WTC11 (cell line): ENCODE measurements around the gene CLIP2. TPM values are rescaled to one million over a fixed set of nuclear protein-coding genes. Genes with fewer than 3 reads are reported as not detected.

Source experiments
- ATAC-seq: fragments of 200-7000 bp; cut with Tn5 transposase; 2 replicates; pipeline ENCODE4 v1.10.0; 2021; ENCODE audit warnings: mild to moderate bottlenecking, moderate library complexity
- CTCF ChIA-PET: fragments of 300-600 bp; sonication (Branson Sonifier 250); formaldehyde crosslinking; loops from one replicate; lab custom pipeline; 2021; ENCODE audit warnings: antibody characterized with exemption; lab: Charles Lee
- POLR2A ChIA-PET: fragments of 350-600 bp; sonication (Branson Sonifier 250); formaldehyde crosslinking; loops from one replicate; lab custom pipeline; 2021; ENCODE audit warnings: antibody characterized with exemption; lab: Charles Lee
- DNase-seq: peaks from one replicate; pipeline ENCODE4 v3.0.0; 2021; ENCODE audit warnings: low spot score
- H3K27ac Mint-ChIP-seq: 2 replicates; pipeline ENCODE4 v1.8.0; 2021; ENCODE audit warnings: mixed read lengths
- H3K27me3 Mint-ChIP-seq: 2 replicates; pipeline ENCODE4 v1.8.0; 2021; ENCODE audit warnings: low read depth, mild to moderate bottlenecking, moderate library complexity, mixed read lengths
- H3K36me3 Mint-ChIP-seq: 2 replicates; pipeline ENCODE4 v1.8.0; 2021; ENCODE audit warnings: mixed read lengths
- H3K4me1 Mint-ChIP-seq: 2 replicates; pipeline ENCODE4 v1.8.0; 2022; ENCODE audit warnings: mixed read lengths
- H3K4me3 Mint-ChIP-seq: 2 replicates; pipeline ENCODE4 v1.8.0; 2021; ENCODE audit warnings: mild to moderate bottlenecking, moderate library complexity, mixed read lengths
- H3K9me3 Mint-ChIP-seq: 2 replicates; pipeline ENCODE4 v1.8.0; 2021; ENCODE audit warnings: mixed read lengths
- ETV6 ChIP-seq: sonication (generic); formaldehyde crosslinking; IDR thresholded peaks from 2 replicates; pipeline ENCODE4 v1.8.1; 2022; ENCODE audit warnings: mild to moderate bottlenecking, missing genetic modification reagents
- FOXP1 ChIP-seq: sonication (generic); formaldehyde crosslinking; IDR thresholded peaks from 2 replicates; pipeline ENCODE4 v1.8.0; 2022; ENCODE audit warnings: missing genetic modification reagents, mild to moderate bottlenecking, moderate library complexity, borderline replicate concordance
- GABPB1 ChIP-seq: sonication (generic); formaldehyde crosslinking; IDR thresholded peaks from 2 replicates; pipeline ENCODE4 v1.8.1; 2023; ENCODE audit warnings: mild to moderate bottlenecking, missing genetic modification reagents
- HMGA2 ChIP-seq: fragments of 250-450 bp; sonication (Bioruptor Pico); IDR thresholded peaks from 2 replicates; pipeline ENCODE4 v1.4.0; 2021; ENCODE audit warnings: mild to moderate bottlenecking, moderate library complexity
- IRF2 ChIP-seq: sonication (generic); formaldehyde crosslinking; IDR thresholded peaks from 2 replicates; pipeline ENCODE4 v1.8.0; 2022; ENCODE audit warnings: low read depth, missing genetic modification reagents, borderline replicate concordance
- MYBL2 ChIP-seq: sonication (generic); formaldehyde crosslinking; IDR thresholded peaks from 2 replicates; pipeline ENCODE4 v1.8.1; 2023; ENCODE audit warnings: mild to moderate bottlenecking, moderate library complexity, missing genetic modification reagents
- SP1 ChIP-seq: sonication (generic); formaldehyde crosslinking; conservative IDR thresholded peaks from 2 replicates; pipeline ENCODE4 v1.8.1; 2022; ENCODE audit warnings: missing genetic modification reagents
- ZNF138 ChIP-seq: sonication (generic); formaldehyde crosslinking; conservative IDR thresholded peaks from 2 replicates; pipeline ENCODE4 v1.8.1; 2022; ENCODE audit warnings: mild to moderate bottlenecking, moderate library complexity, missing genetic modification reagents
- ZNF219 ChIP-seq: sonication (generic); formaldehyde crosslinking; IDR thresholded peaks from 2 replicates; pipeline ENCODE4 v1.8.0; 2023; ENCODE audit warnings: missing genetic modification reagents, mild to moderate bottlenecking, borderline replicate concordance
- ZNF416 ChIP-seq: fragments of 250-450 bp; sonication (Bioruptor Pico); IDR thresholded peaks from 2 replicates; pipeline ENCODE4 v1.9.0; 2021; ENCODE audit warnings: mild to moderate bottlenecking, inconsistent platforms
- total RNA-seq: library from RNA; stranded (reverse); gene quantifications from 3 replicates; pipeline ENCODE4 v1.2.3, GENCODE V29; 2021
- TF ChIP-seq, protein P1 (sequence below): sonication (generic); formaldehyde crosslinking; IDR thresholded peaks from 2 replicates; pipeline ENCODE4 v1.8.0; 2023; ENCODE audit warnings: missing genetic modification reagents, mild to moderate bottlenecking, borderline replicate concordance
- TF ChIP-seq, protein P2 (sequence below): sonication (generic); formaldehyde crosslinking; IDR thresholded peaks from 2 replicates; pipeline ENCODE4 v1.8.1; 2022; ENCODE audit warnings: low read depth, missing genetic modification reagents, borderline replicate concordance
- TF ChIP-seq, protein P3 (sequence below): fragments of 250-450 bp; sonication (Bioruptor Pico); IDR thresholded peaks from 2 replicates; pipeline ENCODE4 v1.9.0; 2021; ENCODE audit warnings: mild to moderate bottlenecking
- TF ChIP-seq, protein P4 (sequence below): sonication (generic); formaldehyde crosslinking; IDR thresholded peaks from 2 replicates; pipeline ENCODE4 v1.8.0; 2022; ENCODE audit warnings: mild to moderate bottlenecking, missing genetic modification reagents
- TF ChIP-seq, protein P5 (sequence below): sonication (generic); formaldehyde crosslinking; IDR thresholded peaks from 2 replicates; pipeline ENCODE4 v1.8.1; 2023; ENCODE audit warnings: mild to moderate bottlenecking, missing genetic modification reagents
- TF ChIP-seq, protein P6 (sequence below): sonication (generic); formaldehyde crosslinking; IDR thresholded peaks from 2 replicates; pipeline ENCODE4 v1.8.1; 2022; ENCODE audit warnings: mild to moderate bottlenecking, moderate library complexity, missing genetic modification reagents
- TF ChIP-seq, protein P7 (sequence below): sonication (generic); formaldehyde crosslinking; IDR thresholded peaks from 2 replicates; pipeline ENCODE4 v1.8.1; 2023; ENCODE audit warnings: mild to moderate bottlenecking, moderate library complexity, missing genetic modification reagents

The CLIP2 gene
- total RNA-seq, 1 experiment from 2014 or later = 48.1 TPM

DNA sequence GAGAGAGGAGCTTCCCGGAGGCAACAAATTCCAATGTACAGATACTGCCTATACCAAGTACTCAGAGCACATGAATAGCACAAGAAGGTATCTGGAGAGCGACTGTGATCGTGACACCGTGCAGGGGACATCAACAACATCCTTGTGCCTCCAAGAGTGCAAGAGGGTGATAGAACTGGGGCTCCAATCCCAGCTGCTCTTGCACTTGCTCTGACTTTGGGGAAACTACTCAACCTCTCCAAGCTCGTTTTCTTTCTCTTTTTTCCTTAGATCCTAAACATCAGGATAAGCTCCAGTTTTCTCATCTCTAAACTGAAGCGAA is 47.1 kb upstream of the CLIP2 start:
- DNase-seq (no peak), ATAC-seq (no peak)
- no peak overlapping the region for H3K4me3 Mint-ChIP-seq
- H3K4me1 Mint-ChIP-seq = no peaks in the 10 kb centered on the region
- H3K27ac Mint-ChIP-seq = no peak overlapping the region
- TF ChIP-seq FOXP1 (CRISPR knock-in tag) = no peak
- no peak for TF ChIP-seq MYBL2
- TF ChIP-seq, protein P1, sequence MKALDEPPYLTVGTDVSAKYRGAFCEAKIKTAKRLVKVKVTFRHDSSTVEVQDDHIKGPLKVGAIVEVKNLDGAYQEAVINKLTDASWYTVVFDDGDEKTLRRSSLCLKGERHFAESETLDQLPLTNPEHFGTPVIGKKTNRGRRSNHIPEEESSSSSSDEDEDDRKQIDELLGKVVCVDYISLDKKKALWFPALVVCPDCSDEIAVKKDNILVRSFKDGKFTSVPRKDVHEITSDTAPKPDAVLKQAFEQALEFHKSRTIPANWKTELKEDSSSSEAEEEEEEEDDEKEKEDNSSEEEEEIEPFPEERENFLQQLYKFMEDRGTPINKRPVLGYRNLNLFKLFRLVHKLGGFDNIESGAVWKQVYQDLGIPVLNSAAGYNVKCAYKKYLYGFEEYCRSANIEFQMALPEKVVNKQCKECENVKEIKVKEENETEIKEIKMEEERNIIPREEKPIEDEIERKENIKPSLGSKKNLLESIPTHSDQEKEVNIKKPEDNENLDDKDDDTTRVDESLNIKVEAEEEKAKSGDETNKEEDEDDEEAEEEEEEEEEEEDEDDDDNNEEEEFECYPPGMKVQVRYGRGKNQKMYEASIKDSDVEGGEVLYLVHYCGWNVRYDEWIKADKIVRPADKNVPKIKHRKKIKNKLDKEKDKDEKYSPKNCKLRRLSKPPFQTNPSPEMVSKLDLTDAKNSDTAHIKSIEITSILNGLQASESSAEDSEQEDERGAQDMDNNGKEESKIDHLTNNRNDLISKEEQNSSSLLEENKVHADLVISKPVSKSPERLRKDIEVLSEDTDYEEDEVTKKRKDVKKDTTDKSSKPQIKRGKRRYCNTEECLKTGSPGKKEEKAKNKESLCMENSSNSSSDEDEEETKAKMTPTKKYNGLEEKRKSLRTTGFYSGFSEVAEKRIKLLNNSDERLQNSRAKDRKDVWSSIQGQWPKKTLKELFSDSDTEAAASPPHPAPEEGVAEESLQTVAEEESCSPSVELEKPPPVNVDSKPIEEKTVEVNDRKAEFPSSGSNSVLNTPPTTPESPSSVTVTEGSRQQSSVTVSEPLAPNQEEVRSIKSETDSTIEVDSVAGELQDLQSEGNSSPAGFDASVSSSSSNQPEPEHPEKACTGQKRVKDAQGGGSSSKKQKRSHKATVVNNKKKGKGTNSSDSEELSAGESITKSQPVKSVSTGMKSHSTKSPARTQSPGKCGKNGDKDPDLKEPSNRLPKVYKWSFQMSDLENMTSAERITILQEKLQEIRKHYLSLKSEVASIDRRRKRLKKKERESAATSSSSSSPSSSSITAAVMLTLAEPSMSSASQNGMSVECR = no peak
- TF ChIP-seq HMGA2 = no peak
- no peak for TF ChIP-seq ZNF416 (CRISPR knock-in tag)
- TF ChIP-seq, protein P2, sequence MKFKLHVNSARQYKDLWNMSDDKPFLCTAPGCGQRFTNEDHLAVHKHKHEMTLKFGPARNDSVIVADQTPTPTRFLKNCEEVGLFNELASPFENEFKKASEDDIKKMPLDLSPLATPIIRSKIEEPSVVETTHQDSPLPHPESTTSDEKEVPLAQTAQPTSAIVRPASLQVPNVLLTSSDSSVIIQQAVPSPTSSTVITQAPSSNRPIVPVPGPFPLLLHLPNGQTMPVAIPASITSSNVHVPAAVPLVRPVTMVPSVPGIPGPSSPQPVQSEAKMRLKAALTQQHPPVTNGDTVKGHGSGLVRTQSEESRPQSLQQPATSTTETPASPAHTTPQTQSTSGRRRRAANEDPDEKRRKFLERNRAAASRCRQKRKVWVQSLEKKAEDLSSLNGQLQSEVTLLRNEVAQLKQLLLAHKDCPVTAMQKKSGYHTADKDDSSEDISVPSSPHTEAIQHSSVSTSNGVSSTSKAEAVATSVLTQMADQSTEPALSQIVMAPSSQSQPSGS (CRISPR knock-in tag) = no peak
- no peak for TF ChIP-seq ZNF219 (CRISPR knock-in tag)
- TF ChIP-seq, protein P3, sequence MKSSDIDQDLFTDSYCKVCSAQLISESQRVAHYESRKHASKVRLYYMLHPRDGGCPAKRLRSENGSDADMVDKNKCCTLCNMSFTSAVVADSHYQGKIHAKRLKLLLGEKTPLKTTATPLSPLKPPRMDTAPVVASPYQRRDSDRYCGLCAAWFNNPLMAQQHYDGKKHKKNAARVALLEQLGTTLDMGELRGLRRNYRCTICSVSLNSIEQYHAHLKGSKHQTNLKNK = no peak
- TF ChIP-seq ETV6 = no peak
- no peak for TF ChIP-seq IRF2 (CRISPR knock-in tag)
- TF ChIP-seq, protein P4, sequence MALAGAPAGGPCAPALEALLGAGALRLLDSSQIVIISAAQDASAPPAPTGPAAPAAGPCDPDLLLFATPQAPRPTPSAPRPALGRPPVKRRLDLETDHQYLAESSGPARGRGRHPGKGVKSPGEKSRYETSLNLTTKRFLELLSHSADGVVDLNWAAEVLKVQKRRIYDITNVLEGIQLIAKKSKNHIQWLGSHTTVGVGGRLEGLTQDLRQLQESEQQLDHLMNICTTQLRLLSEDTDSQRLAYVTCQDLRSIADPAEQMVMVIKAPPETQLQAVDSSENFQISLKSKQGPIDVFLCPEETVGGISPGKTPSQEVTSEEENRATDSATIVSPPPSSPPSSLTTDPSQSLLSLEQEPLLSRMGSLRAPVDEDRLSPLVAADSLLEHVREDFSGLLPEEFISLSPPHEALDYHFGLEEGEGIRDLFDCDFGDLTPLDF (CRISPR knock-in tag) = no peak
- no peak for TF ChIP-seq ZNF138 (CRISPR knock-in tag)
- TF ChIP-seq, protein P5, sequence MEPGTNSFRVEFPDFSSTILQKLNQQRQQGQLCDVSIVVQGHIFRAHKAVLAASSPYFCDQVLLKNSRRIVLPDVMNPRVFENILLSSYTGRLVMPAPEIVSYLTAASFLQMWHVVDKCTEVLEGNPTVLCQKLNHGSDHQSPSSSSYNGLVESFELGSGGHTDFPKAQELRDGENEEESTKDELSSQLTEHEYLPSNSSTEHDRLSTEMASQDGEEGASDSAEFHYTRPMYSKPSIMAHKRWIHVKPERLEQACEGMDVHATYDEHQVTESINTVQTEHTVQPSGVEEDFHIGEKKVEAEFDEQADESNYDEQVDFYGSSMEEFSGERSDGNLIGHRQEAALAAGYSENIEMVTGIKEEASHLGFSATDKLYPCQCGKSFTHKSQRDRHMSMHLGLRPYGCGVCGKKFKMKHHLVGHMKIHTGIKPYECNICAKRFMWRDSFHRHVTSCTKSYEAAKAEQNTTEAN (CRISPR knock-in tag) = no peak
- no peak for TF ChIP-seq GABPB1
- ChIA-PET CTCF (interaction anchor here (0.5 to 2.2 kb wide), 4 partner anchors 36 to 163 kb away, joined by 3 to 7 read pairs (median 4); no protein-coding TSS in a partner anchor), POLR2A (interaction anchor here (1.1 kb wide), 1 partner anchor 13 kb away, joined by 3 read pairs; no protein-coding TSS in a partner anchor)
- H3K27me3 Mint-ChIP-seq = no peaks in the 10 kb centered on the region
- no peaks in the 10 kb centered on the region for H3K9me3 Mint-ChIP-seq
- H3K36me3 Mint-ChIP-seq = peaks cover 50% of the 10 kb centered on the region

DNA sequence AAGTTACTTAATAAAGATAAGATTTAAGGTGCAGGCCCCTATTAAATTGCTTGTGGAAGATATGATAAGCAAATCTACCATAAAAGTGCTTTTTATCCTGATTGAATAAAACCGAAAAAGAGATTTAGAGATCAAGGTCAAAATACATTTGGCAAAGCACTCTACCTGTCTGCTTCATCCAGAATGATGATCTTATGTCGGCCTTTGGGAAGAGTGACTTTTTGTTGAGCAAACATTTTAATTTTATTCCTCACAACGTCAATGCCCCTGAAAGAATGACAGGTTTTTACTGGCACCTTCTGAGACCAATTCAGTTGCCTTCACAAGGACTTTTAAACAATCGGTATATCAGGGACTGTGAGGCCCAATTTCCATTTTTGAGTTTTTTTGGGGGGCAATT is 42.7 kb upstream of the CLIP2 start:
- Mint-ChIP-seq H3K27ac (no peak overlapping the region), H3K9me3 (no peaks in the 10 kb centered on the region), H3K36me3 (peaks cover 63% of the 10 kb centered on the region), H3K4me3 (no peak overlapping the region), H3K4me1 (no peaks in the 10 kb centered on the region), H3K27me3 (no peaks in the 10 kb centered on the region)
- POLR2A ChIA-PET = no interaction called here
- CTCF ChIA-PET = interaction anchor here (1.7 kb wide), 1 partner anchor 40 kb away, joined by 7 read pairs; no protein-coding TSS in a partner anchor
- no peak for DNase-seq
- no peak for ATAC-seq
- TF ChIP-seq, protein P3 = no peak
- TF ChIP-seq, protein P6, sequence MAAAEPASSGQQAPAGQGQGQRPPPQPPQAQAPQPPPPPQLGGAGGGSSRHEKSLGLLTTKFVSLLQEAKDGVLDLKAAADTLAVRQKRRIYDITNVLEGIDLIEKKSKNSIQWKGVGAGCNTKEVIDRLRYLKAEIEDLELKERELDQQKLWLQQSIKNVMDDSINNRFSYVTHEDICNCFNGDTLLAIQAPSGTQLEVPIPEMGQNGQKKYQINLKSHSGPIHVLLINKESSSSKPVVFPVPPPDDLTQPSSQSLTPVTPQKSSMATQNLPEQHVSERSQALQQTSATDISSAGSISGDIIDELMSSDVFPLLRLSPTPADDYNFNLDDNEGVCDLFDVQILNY (CRISPR knock-in tag) = no peak
- TF ChIP-seq, protein P7, sequence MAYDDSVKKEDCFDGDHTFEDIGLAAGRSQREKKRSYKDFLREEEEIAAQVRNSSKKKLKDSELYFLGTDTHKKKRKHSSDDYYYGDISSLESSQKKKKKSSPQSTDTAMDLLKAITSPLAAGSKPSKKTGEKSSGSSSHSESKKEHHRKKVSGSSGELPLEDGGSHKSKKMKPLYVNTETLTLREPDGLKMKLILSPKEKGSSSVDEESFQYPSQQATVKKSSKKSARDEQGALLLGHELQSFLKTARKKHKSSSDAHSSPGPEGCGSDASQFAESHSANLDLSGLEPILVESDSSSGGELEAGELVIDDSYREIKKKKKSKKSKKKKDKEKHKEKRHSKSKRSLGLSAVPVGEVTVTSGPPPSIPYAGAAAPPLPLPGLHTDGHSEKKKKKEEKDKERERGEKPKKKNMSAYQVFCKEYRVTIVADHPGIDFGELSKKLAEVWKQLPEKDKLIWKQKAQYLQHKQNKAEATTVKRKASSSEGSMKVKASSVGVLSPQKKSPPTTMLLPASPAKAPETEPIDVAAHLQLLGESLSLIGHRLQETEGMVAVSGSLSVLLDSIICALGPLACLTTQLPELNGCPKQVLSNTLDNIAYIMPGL (CRISPR knock-in tag) = no peak
- TF ChIP-seq SP1 (CRISPR knock-in tag) (no peak), IRF2 (CRISPR knock-in tag) (no peak)
- TF ChIP-seq, protein P1 = no peak
